Chondrocyte (in vitro differentiated cells): ENCODE results near the gene B4GALT5. TPM values are rescaled to one million over a fixed set of nuclear protein-coding genes. Genes with fewer than 3 reads are reported as not detected.

Experiments
- DNase-seq: peaks from one replicate; pipeline ENCODE4 v3.0.0; 2021; ENCODE audit warnings: mixed read lengths, low spot score
- H3K27ac Mint-ChIP-seq: one replicate; pipeline ENCODE4 v1.8.0; 2021; ENCODE audit warnings: mild to moderate bottlenecking, moderate library complexity, mixed read lengths; ENCODE audit not compliant: unreplicated experiment
- H3K27me3 Mint-ChIP-seq: 2 replicates; pipeline ENCODE4 v1.8.0; 2021; ENCODE audit warnings: low read depth, mixed read lengths
- H3K36me3 Mint-ChIP-seq: 2 replicates; pipeline ENCODE4 v1.8.0; 2021; ENCODE audit warnings: low read depth, mixed read lengths
- H3K4me1 Mint-ChIP-seq: 2 replicates; pipeline ENCODE4 v1.8.0; 2021; ENCODE audit warnings: low read depth, mild to moderate bottlenecking, mixed read lengths
- H3K4me3 Mint-ChIP-seq: one replicate; pipeline ENCODE4 v1.8.0; 2021; ENCODE audit warnings: mild to moderate bottlenecking, moderate library complexity, mixed read lengths; ENCODE audit not compliant: unreplicated experiment
- H3K9me3 Mint-ChIP-seq: 2 replicates; pipeline ENCODE4 v1.8.0; 2021; ENCODE audit warnings: low read depth, mixed read lengths
- CTCF ChIP-seq: fragments of 200-600 bp; sonication (generic); IDR thresholded peaks from 2 replicates; pipeline ENCODE4 v1.5.0; 2021; ENCODE audit warnings: antibody characterized with exemption, mild to moderate bottlenecking, moderate library complexity
- total RNA-seq: library from RNA; stranded (reverse); gene quantifications from 3 replicates; pipeline ENCODE4 v1.2.1, GENCODE V29; 2021

The B4GALT5 gene
- total RNA-seq, 1 donor from 2014 or later, result 56.1 TPM

- no peak overlapping the region for H3K4me3 Mint-ChIP-seq
- peaks cover 7% of the 10 kb centered on the region for H3K9me3 Mint-ChIP-seq
- peaks cover 17% of the 10 kb centered on the region for H3K4me1 Mint-ChIP-seq
- peaks cover 30% of the 10 kb centered on the region for H3K36me3 Mint-ChIP-seq
- no peak overlapping the region for H3K27ac Mint-ChIP-seq
- no peak for TF ChIP-seq CTCF
- no peak for DNase-seq
- no peaks in the 10 kb centered on the region for H3K27me3 Mint-ChIP-seq
Measured at GRCh38 chr20:49634116-49634515, 79.6 kb downstream of the B4GALT5 start.

- H3K36me3 Mint-ChIP-seq, result peaks cover 31% of the 10 kb centered on the region
- no peak for DNase-seq
- H3K4me1 Mint-ChIP-seq, result peaks cover 17% of the 10 kb centered on the region
- peaks cover 12% of the 10 kb centered on the region for H3K9me3 Mint-ChIP-seq
- no peaks in the 10 kb centered on the region for H3K27me3 Mint-ChIP-seq
- H3K4me3 Mint-ChIP-seq, result no peak overlapping the region
- TF ChIP-seq CTCF, result no peak
- H3K27ac Mint-ChIP-seq, result no peak overlapping the region
Measured at GRCh38 chr20:49633643-49634042, 80.0 kb downstream of the B4GALT5 start.

GRCh38 chr20:49633023-49633422, 80.7 kb downstream of the B4GALT5 start:
- no peak overlapping the region for H3K27ac Mint-ChIP-seq
- peaks cover 14% of the 10 kb centered on the region for H3K9me3 Mint-ChIP-seq
- peaks cover 32% of the 10 kb centered on the region for H3K36me3 Mint-ChIP-seq
- no peaks in the 10 kb centered on the region for H3K27me3 Mint-ChIP-seq
- no peak for TF ChIP-seq CTCF
- no peak overlapping the region for H3K4me3 Mint-ChIP-seq
- no peak for DNase-seq
- H3K4me1 Mint-ChIP-seq, result peaks cover 17% of the 10 kb centered on the region

- Mint-ChIP-seq H3K27me3 (no peaks in the 10 kb centered on the region), H3K36me3 (peaks cover 29% of the 10 kb centered on the region), H3K27ac (no peak overlapping the region), H3K4me3 (no peak overlapping the region), H3K4me1 (peaks cover 17% of the 10 kb centered on the region), H3K9me3 (peaks cover 14% of the 10 kb centered on the region)
- no peak for DNase-seq
- no peak for TF ChIP-seq CTCF
Measured at GRCh38 chr20:49631856-49632418, 81.7 kb downstream of the B4GALT5 start.

GRCh38 chr20:49631061-49631716, 82.5 kb downstream of the B4GALT5 start:
- peaks cover 17% of the 10 kb centered on the region for H3K4me1 Mint-ChIP-seq

More at GRCh38 chr20:49631061-49631716, 82.5 kb downstream of the B4GALT5 start:
- TF ChIP-seq CTCF, result no peak
- H3K27me3 Mint-ChIP-seq, result no peaks in the 10 kb centered on the region
- H3K36me3 Mint-ChIP-seq, result peaks cover 22% of the 10 kb centered on the region
- DNase-seq, result no peak
- H3K4me3 Mint-ChIP-seq, result no peak overlapping the region
- H3K27ac Mint-ChIP-seq, result peak overlapping the region; percentile 66
- H3K9me3 Mint-ChIP-seq, result peaks cover 14% of the 10 kb centered on the region
